ENCODE results near the gene TFR2. TPM values are rescaled to one million over a fixed set of nuclear protein-coding genes. Genes with fewer than 3 reads are reported as not detected.

Gene TFR2
- total RNA-seq, 1 experiment from 2014 or later, result 0.12 TPM

DNA sequence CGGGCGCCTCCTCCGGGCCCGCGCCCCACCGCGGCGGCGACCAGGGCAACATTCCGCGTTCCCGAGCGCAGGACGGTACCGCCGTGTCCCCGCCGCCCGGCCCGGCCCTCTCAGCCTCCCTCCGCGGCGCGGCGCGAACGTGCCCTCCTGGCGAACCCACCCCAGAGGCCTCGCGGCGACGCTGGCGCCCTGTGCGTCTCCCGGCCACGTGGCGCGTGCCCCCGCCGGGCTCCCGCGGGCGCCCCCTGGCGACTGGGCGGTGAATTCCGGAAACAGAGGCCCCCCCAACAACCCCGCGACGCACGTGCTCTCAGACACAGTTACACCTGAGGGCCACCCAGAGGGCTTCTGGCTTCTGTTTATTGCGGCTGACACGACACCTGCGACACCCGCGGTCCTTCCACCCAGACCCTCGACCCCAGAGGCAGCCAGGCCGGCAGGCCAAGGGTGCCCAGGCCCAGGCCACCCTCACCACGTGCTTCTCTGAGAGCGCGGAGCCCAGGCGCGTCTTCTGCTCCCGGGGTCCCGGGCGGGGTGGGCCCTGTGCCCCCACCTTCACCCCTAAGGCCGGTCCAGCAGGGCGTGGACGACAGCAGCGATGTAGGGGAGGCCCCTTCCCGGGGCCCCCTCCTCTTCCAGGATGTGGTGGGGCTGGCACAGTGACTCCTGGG is 67.5 kb downstream of the TFR2 start, which contains the start of gene SAP25:
TSS of gene SAP25 (minus strand) at position 210 of the 671 bp plus-strand sequence. CDS start at position 52, 158 bp downstream.
- no peak for DNase-seq (ENCODE audit: low read depth)

DNA sequence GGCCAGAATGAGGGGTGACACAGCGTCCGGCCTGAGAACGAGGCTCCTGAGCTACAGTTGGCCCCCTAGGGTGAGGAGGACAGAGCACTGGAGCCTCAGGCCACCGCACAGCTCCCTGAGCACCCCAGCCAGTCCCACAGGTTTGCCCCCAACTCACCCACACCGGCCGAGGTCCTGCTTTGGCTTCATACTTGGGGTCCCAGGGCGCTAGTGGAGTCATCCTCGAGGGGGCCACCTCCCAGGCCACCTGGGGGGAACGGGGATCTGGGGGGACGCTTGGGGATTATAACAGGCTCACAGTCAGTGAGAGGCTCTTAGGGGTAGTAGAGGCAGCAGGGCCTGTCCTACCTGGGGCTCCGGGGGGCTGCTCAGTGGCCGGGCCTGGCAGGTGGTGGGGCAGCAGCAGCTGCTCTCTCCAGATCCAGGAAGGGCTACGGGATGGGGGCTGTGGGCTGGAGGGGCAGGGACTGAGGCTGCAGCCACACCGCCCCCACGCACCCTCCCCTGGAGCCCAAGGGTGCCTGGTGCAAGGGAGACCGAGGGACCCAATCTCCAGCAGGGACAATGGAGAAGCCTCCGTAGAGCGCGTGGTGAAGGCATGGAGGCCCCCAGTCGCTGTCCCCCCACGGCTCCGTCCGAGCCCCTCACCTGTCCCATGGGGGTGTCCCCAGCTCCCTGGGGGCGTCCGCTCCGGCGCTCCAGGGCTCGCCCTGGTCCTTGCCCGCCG is 68.2 kb downstream of the TFR2 start:
- DNase-seq (ENCODE audit: low read depth), result no peak

DNA sequence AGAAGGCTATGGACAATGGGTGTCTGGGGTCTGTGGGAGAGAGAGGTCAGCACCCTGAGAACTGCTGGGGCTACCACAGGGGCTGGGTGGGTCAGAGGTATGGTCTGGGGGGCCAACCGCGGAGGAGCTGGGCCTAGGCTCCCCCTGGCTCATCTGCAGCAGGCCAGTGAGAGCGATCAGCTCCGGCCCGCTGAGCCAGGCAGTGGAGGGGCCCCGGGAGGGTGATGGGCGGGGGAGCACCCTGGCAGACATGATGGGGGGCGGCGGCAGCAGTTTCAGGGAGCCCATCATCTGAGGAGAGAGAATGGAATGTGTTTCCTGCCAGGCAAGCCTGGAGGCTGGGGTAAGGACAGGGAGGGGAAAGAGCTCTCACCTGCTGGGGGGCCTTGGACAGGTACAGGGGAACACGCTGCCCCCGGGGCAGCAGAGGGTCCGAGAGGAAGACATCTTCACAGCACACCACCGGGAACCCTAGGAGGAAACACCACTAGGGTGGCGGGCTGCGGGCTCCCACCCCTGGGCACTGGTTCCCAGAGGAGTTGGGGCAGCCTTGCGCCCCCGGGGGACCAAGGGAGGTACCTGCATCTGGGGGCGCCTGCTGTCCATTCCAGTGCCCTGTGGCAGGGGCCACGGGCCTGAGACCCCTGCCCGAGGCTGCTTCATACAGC is 68.9 kb downstream of the TFR2 start:
- no peak for DNase-seq (ENCODE audit: low read depth)

DNA sequence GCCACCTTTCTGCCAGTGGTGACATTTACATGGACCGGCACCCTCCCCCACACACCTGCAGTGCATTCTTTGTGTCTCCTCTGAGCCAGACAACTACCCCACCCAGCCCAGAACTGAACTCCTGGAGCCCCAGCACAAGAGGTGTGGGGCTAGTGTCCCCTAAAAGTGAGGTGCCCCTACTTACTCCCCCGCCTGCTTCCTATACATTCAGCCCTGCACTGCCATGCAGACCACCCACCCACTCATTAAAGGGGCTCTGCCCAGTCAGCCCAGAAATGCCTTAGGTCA is 69.6 kb downstream of the TFR2 start:
- no peak for DNase-seq (ENCODE audit: low read depth)

- no peak for DNase-seq (ENCODE audit: low read depth)
Measured at GRCh38 chr7:100570954-100571828, 70.2 kb downstream of the TFR2 start.

Other genes starting within 250 kb of the TFR2 start
- gene ZCWPW1, start 212.8 kb downstream of the TFR2 start, total RNA-seq (2014; rRNA removed; shearing (Covaris generic)), result 0.20 and 3.7 TPM in 2 replicates
- 22.2 and 22.5 TPM in 2 replicates for gene MEPCE, start 211.7 kb downstream of the TFR2 start, total RNA-seq (2014; rRNA removed; shearing (Covaris generic))
- gene PPP1R35, start 205.1 kb downstream of the TFR2 start, total RNA-seq (2014; rRNA removed; shearing (Covaris generic)), result 30.5 and 40.4 TPM in 2 replicates
- gene SPACDR, start 177.3 kb downstream of the TFR2 start, total RNA-seq (2014; rRNA removed; shearing (Covaris generic)), result 0.39 TPM in 1 of 2 replicates, not detected in the other
- gene TSC22D4, start 162.3 kb downstream of the TFR2 start, total RNA-seq (2014; rRNA removed; shearing (Covaris generic)), result 12.5 and 23.6 TPM in 2 replicates
- not detected in 2 replicates for gene NYAP1, start 157.6 kb downstream of the TFR2 start, total RNA-seq (2014; rRNA removed; shearing (Covaris generic))
- 6.5 and 7.2 TPM in 2 replicates for gene AGFG2, start 102.3 kb downstream of the TFR2 start, total RNA-seq (2014; rRNA removed; shearing (Covaris generic))
- 2.1 TPM in 1 of 2 replicates, not detected in the other for gene SAP25, start 67.7 kb downstream of the TFR2 start, total RNA-seq (2014; rRNA removed; shearing (Covaris generic))
- gene LRCH4, start 55.4 kb downstream of the TFR2 start, total RNA-seq (2014; rRNA removed; shearing (Covaris generic)), result 8.3 and 10.8 TPM in 2 replicates
- gene FBXO24, start 55.2 kb downstream of the TFR2 start, total RNA-seq (2014; rRNA removed; shearing (Covaris generic)), result 0.49 and 0.72 TPM in 2 replicates
- 175 and 237 TPM in 2 replicates for gene PCOLCE, start 39.2 kb downstream of the TFR2 start, total RNA-seq (2014; rRNA removed; shearing (Covaris generic))
- gene MOSPD3, start 29.0 kb downstream of the TFR2 start, total RNA-seq (2014; rRNA removed; shearing (Covaris generic)), result 19.7 and 28.7 TPM in 2 replicates
- not detected in 2 replicates for gene ACTL6B, start 14.9 kb upstream of the TFR2 start, total RNA-seq (2014; rRNA removed; shearing (Covaris generic))
- gene GNB2, start 32.2 kb upstream of the TFR2 start, total RNA-seq (2014; rRNA removed; shearing (Covaris generic)), result 89.4 and 125 TPM in 2 replicates
- gene GIGYF1, start 52.7 kb upstream of the TFR2 start, total RNA-seq (2014; rRNA removed; shearing (Covaris generic)), result 4.8 and 5.3 TPM in 2 replicates
- 79.5 and 91.4 TPM in 2 replicates for gene POP7, start 64.6 kb upstream of the TFR2 start, total RNA-seq (2014; rRNA removed; shearing (Covaris generic))
- gene EPO, start 78.9 kb upstream of the TFR2 start, total RNA-seq (2014; rRNA removed; shearing (Covaris generic)), result not detected in 2 replicates
- not detected in 2 replicates for gene ZAN, start 92.0 kb upstream of the TFR2 start, total RNA-seq (2014; rRNA removed; shearing (Covaris generic))
- gene EPHB4, start 186.0 kb upstream of the TFR2 start, total RNA-seq (2014; rRNA removed; shearing (Covaris generic)), result 24.6 and 27.0 TPM in 2 replicates
- 9.4 and 9.6 TPM in 2 replicates for gene SLC12A9, start 211.2 kb upstream of the TFR2 start, total RNA-seq (2014; rRNA removed; shearing (Covaris generic))
- 43.1 and 58.9 TPM in 2 replicates for gene TRIP6, start 225.8 kb upstream of the TFR2 start, total RNA-seq (2014; rRNA removed; shearing (Covaris generic))
- gene SRRT, start 233.6 kb upstream of the TFR2 start, total RNA-seq (2014; rRNA removed; shearing (Covaris generic)), result 49.6 and 57.3 TPM in 2 replicates
- gene UFSP1, start 248.2 kb upstream of the TFR2 start, total RNA-seq (2014; rRNA removed; shearing (Covaris generic)), result 2.7 and 2.9 TPM in 2 replicates